Measurements from ENCODE around the gene SLC38A1. TPM values are rescaled to one million over a fixed set of nuclear protein-coding genes. Genes with fewer than 3 reads are reported as not detected.

Gene SLC38A1
- 10 to 100 TPM; 41.9 to 82.3 (median 49.8) TPM for total RNA-seq

- DNase-seq, result peak; percentile 90 to 97 (median 91)
- peaks cover 0 to 13% (median 0%) of the 10 kb centered on the region in 4 donors for H3K4me1 ChIP-seq
- H3K4me3 ChIP-seq, result peak within 1 kb of the TSS; percentile 70 to 75 (median 74)
- H3K9me3 ChIP-seq, result no peaks in the 10 kb centered on the region
- H3K36me3 ChIP-seq, result no peaks in the 10 kb centered on the region
- no peaks in the 10 kb centered on the region for H3K27me3 ChIP-seq
- TF ChIP-seq POLR2A (IDR thresholded peaks at IDR 0.05) (peak; percentile 93 to 94), CTCF (IDR thresholded peaks at IDR 0.05) (no peak)
- peak within 1 kb of the TSS; percentile 92 to 96 (median 94) for H3K27ac ChIP-seq
These were observed at the start of gene SLC38A1 for GRCh38 chr12:46268583-46269428. Gene SLC38A1 (minus strand): TSS chr12:46269043. CDS start chr12:46239800, 29,243 bp downstream.

GRCh38 chr12:46318037-46318436, 49.2 kb upstream of the SLC38A1 start:
- TF ChIP-seq CTCF (IDR thresholded peaks at IDR 0.05) (no peak), POLR2A (IDR thresholded peaks at IDR 0.05) (no peak)
- H3K27ac ChIP-seq, result no peak overlapping the region
- DNase-seq, result no peak
- no peaks in the 10 kb centered on the region for H3K36me3 ChIP-seq
- H3K4me1 ChIP-seq, result no peaks in the 10 kb centered on the region
- H3K27me3 ChIP-seq, result no peaks in the 10 kb centered on the region
- peaks cover 0 to 2% (median 0%) of the 10 kb centered on the region in 4 donors for H3K9me3 ChIP-seq
- H3K4me3 ChIP-seq, result no peak overlapping the region

GRCh38 chr12:46304070-46304469, 35.2 kb upstream of the SLC38A1 start:
- no peaks in the 10 kb centered on the region for H3K4me1 ChIP-seq
- no peak overlapping the region for H3K27ac ChIP-seq
- H3K27me3 ChIP-seq, result no peaks in the 10 kb centered on the region
- no peak overlapping the region for H3K4me3 ChIP-seq
- H3K9me3 ChIP-seq, result peaks cover 0 to 2% (median 0%) of the 10 kb centered on the region in 4 donors
- no peaks in the 10 kb centered on the region for H3K36me3 ChIP-seq
- no peak for DNase-seq
- TF ChIP-seq CTCF (IDR thresholded peaks at IDR 0.05), result no peak
- TF ChIP-seq POLR2A (IDR thresholded peaks at IDR 0.05), result no peak

- Histone ChIP-seq H3K4me3 (no peak overlapping the region), H3K36me3 (no peaks in the 10 kb centered on the region), H3K4me1 (no peaks in the 10 kb centered on the region), H3K27me3 (no peaks in the 10 kb centered on the region), H3K27ac (no peak overlapping the region), H3K9me3 (peaks cover 0 to 1% (median 0%) of the 10 kb centered on the region in 4 donors)
- peak in 2 of 3 donors; percentile 55 to 80 for DNase-seq
- TF ChIP-seq CTCF (IDR thresholded peaks at IDR 0.05) (peak; percentile 46 to 85 (median 80)), POLR2A (IDR thresholded peaks at IDR 0.05) (no peak)
These were observed 34.3 kb upstream of the SLC38A1 start for GRCh38 chr12:46303039-46303666.

- peak in 1 of 3 donors; percentile 19 for DNase-seq
- H3K4me3 ChIP-seq, result no peak overlapping the region
- H3K27ac ChIP-seq, result no peak overlapping the region
- no peaks in the 10 kb centered on the region for H3K36me3 ChIP-seq
- no peaks in the 10 kb centered on the region for H3K9me3 ChIP-seq
- no peaks in the 10 kb centered on the region for H3K27me3 ChIP-seq
- TF ChIP-seq CTCF (IDR thresholded peaks at IDR 0.05), result no peak
- TF ChIP-seq POLR2A (IDR thresholded peaks at IDR 0.05), result no peak
- no peaks in the 10 kb centered on the region for H3K4me1 ChIP-seq
These were observed 32.1 kb upstream of the SLC38A1 start for GRCh38 chr12:46300910-46301309.
